Gastrocnemius medialis (tissue), 4 donors: Measurements from ENCODE around the gene MTG1. TPM values are rescaled to one million over a fixed set of nuclear protein-coding genes. Genes with fewer than 3 reads are reported as not detected.

Experiments used
- ATAC-seq, 2 donors: fragments of 150-250 bp; one replicate each; pipeline ENCODE4 v1.9.1; 2016
- DNase-seq, 2 donors: peaks; one replicate each; pipeline ENCODE4 v3.0.0-alpha.2; 2019
- H3K27ac ChIP-seq, 4 donors: fragments of 200-600 bp; sonication (generic); 1 replicate in 1 of 4; 2 replicates in 3 of 4; pipeline ENCODE4 v1.5.1; 2016 to 2018; ENCODE audit warnings: mild to moderate bottlenecking in 2 of 4, moderate library complexity in 1 of 4
- H3K27me3 ChIP-seq, 3 donors: fragments of 200-600 bp; sonication (generic) in 2 of 3; 1 replicate in 1 of 3; 2 replicates in 2 of 3; pipeline versions ENCODE4 v1.5.1 to v1.6.0; 2016 to 2019; ENCODE audit warnings: mild to moderate bottlenecking in 1 of 3, moderate library complexity in 1 of 3
- H3K36me3 ChIP-seq, 2 donors: fragments of 200-600 bp; sonication (generic) in 1 of 2; one replicate each; pipeline ENCODE4 v1.5.1; 2017 to 2018
- H3K4me1 ChIP-seq, 2 donors: fragments of 200-600 bp; sonication (generic) in 1 of 2; one replicate each; pipeline ENCODE4 v1.5.1; 2016 to 2017; ENCODE audit warnings: mild to moderate bottlenecking in 2 of 2
- H3K4me3 ChIP-seq, 4 donors: fragments of 200-600 bp; sonication (generic) in 3 of 4; 1 replicate in 1 of 4; 2 replicates in 3 of 4; pipeline ENCODE4 v1.5.1; 2016 to 2019; ENCODE audit warnings: mild to moderate bottlenecking in 2 of 4
- H3K9me3 ChIP-seq, 3 donors: fragments of 200-600 bp; sonication (generic) in 2 of 3; 1 replicate in 1 of 3; 2 replicates in 2 of 3; pipeline ENCODE4 v1.5.1; 2016 to 2019
- CTCF ChIP-seq, 5 experiments: fragments of 450-650 bp in 3 of 5; fragments of 200-600 bp in 2 of 5; sonication (generic) in 2 of 5; IDR thresholded peaks in 4 of 5; conservative IDR thresholded peaks in 1 of 5; 1 replicate in 4 of 5; 2 replicates in 1 of 5; pipeline ENCODE4 v1.5.1; 2016 to 2019; ENCODE audit warnings: antibody characterized with exemption in 5 of 5, mild to moderate bottlenecking in 3 of 5, moderate library complexity in 3 of 5
- POLR2A ChIP-seq, 2 donors: fragments of 450-650 bp; IDR thresholded peaks; one replicate each; pipeline ENCODE4 v1.6.1; 2017; ENCODE audit warnings: antibody characterized with exemption in 2 of 2, mild to moderate bottlenecking in 2 of 2, moderate library complexity in 2 of 2
- in situ Hi-C, 4 donors: fragments of 200-750 bp; cut with MboI; loops; one replicate each; pipeline versions ENCODE4 v1.15.0 to v1.8.0; 2017; ENCODE audit warnings: low sequenced_read_pairs in 4 of 4
- intact Hi-C: fragments of 100-400 bp; cut with DNase I; formaldehyde crosslinking; loops from one replicate; pipeline ENCODE4 v1.15.1; 2023; ENCODE audit warnings: low total_unique reads
- total RNA-seq, 4 donors: library from RNA; depleted of rRNA; stranded (reverse); fragments of >200 nt; gene quantifications; one replicate each; pipeline versions ENCODE4 v1.1.0 to v1.2.3, GENCODE V29; 2016

MTG1 gene
- total RNA-seq, 4 donors from 2014 or later, result 12.2 to 23.9 (median 14.1) TPM

GRCh38 chr10:133377025-133377817 is 16.7 kb upstream of the MTG1 start:
- no peak overlapping the region for H3K27ac ChIP-seq
- in situ Hi-C loops, result no loop called here
- ATAC-seq, result no peak

GRCh38 chr10:133377818-133378250 is 16.1 kb upstream of the MTG1 start:
- no peak for TF ChIP-seq POLR2A (IDR thresholded peaks at IDR 0.05)
- TF ChIP-seq CTCF (IDR thresholded peaks at IDR 0.05 in 4 of 5, conservative IDR thresholded peaks at IDR 0.05 in 1 of 5), result no peak
- peak overlapping the region; percentile 76 to 87 (median 80) for H3K27ac ChIP-seq

More at GRCh38 chr10:133377025-133377817, 16.7 kb upstream of the MTG1 start:
- Histone ChIP-seq H3K27me3 (no peaks in the 10 kb centered on the region), H3K9me3 (no peaks in the 10 kb centered on the region), H3K36me3 (no peaks in the 10 kb centered on the region), H3K4me1 (peaks cover 17 to 22% of the 10 kb centered on the region in 2 donors), H3K4me3 (no peak overlapping the region)
- TF ChIP-seq POLR2A (IDR thresholded peaks at IDR 0.05) (no peak), CTCF (IDR thresholded peaks at IDR 0.05 in 4 of 5, conservative IDR thresholded peaks at IDR 0.05 in 1 of 5) (no peak)
- intact Hi-C loops, result no loop called here
- DNase-seq, result no peak

DNA sequence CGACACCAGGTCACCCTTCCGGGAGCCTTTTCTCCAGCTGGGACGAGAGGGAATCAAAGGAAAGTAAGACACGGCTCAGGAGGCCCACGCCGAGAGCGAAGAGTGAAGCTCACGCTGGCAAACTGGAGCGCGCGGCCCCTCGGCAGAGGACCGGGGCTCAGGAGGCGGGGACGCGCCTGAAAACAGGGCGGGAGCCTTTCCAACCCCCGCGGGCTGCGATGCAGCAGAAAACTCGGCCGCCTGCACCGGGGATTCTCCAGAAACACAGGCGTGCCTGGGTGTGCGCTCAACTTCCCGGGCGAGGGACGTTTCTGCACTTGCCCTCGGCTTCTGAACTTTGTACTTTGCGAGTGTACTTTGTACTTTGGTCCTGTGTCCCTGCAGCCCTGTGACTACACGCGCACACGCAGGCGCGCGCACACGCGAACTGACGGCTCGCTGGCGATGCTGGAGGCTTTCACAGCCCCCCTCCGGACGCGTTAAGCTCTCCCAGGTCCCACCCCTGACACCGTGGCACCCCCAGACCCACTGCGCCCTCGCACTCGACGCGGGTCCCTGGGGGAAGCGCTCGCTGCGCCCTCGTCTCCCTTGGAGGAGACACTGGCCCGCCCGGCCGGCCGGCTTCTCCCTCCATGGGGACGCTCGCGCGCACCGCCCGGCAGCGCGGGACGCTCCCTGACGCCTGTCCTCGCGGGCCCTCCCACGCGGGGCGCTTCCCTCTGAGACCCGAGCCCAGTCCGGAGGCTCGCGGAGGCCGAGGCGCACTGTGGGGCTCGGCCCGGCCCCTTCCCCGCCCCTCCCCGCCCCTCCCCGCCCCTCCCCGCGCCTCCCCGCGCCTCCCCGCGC is 15.5 kb upstream of the MTG1 start:
- peak; percentile 20 to 35 for TF ChIP-seq POLR2A (IDR thresholded peaks at IDR 0.05)
- TF ChIP-seq CTCF (IDR thresholded peaks at IDR 0.05 in 4 of 5, conservative IDR thresholded peaks at IDR 0.05 in 1 of 5), result no peak
- Histone ChIP-seq H3K9me3 (no peaks in the 10 kb centered on the region), H3K27me3 (no peaks in the 10 kb centered on the region), H3K4me3 (peak overlapping the region; percentile 93 to 98 (median 96)), H3K4me1 (peaks cover 14 to 17% of the 10 kb centered on the region in 2 donors), H3K36me3 (no peaks in the 10 kb centered on the region), H3K27ac (peak overlapping the region; percentile 76 to 87 (median 80))
- intact Hi-C loops, result loop anchor here (1.0 kb wide), 1 partner anchor 16 kb away; the partner anchor contains the start of gene MTG1
- DNase-seq (peak in 1 of 2 donors; percentile 41), ATAC-seq (peak; percentile 67 to 70)
- in situ Hi-C loops, result no loop called here

More at GRCh38 chr10:133377818-133378250, 16.1 kb upstream of the MTG1 start:
- Histone ChIP-seq H3K9me3 (no peaks in the 10 kb centered on the region), H3K4me3 (peak overlapping the region; percentile 93 to 98 (median 96)), H3K27me3 (no peaks in the 10 kb centered on the region), H3K36me3 (no peaks in the 10 kb centered on the region), H3K4me1 (peaks cover 14 to 17% of the 10 kb centered on the region in 2 donors)
- intact Hi-C loops (no loop called here), in situ Hi-C loops (no loop called here)
- ATAC-seq (no peak), DNase-seq (no peak)

GRCh38 chr10:133379152-133379800 is 14.7 kb upstream of the MTG1 start, which contains the start of gene PAOX:
PAOX (plus strand) TSS chr10:133379262; CDS start chr10:133379317, 55 bp downstream.
- in situ Hi-C loops, result no loop called here
- no peaks in the 10 kb centered on the region for H3K36me3 ChIP-seq
- H3K9me3 ChIP-seq, result no peaks in the 10 kb centered on the region
- ATAC-seq, result peak; percentile 64 to 67
- DNase-seq, result peak; percentile 53 to 58
- peak within 1 kb of the TSS; percentile 93 to 98 (median 96) for H3K4me3 ChIP-seq
- intact Hi-C loops, result loop anchor here (1.0 kb wide), 1 partner anchor 15 kb away; the partner anchor contains the start of gene MTG1
- no peaks in the 10 kb centered on the region for H3K27me3 ChIP-seq
- TF ChIP-seq CTCF (IDR thresholded peaks at IDR 0.05 in 4 of 5, conservative IDR thresholded peaks at IDR 0.05 in 1 of 5) (no peak), POLR2A (IDR thresholded peaks at IDR 0.05) (no peak)
- H3K4me1 ChIP-seq, result peaks cover 8 to 17% of the 10 kb centered on the region in 2 donors
- H3K27ac ChIP-seq, result peak within 1 kb of the TSS; percentile 76 to 87 (median 80)
